Measurements from ENCODE around the gene IRGC. TPM values are rescaled to one million over a fixed set of nuclear protein-coding genes. Genes with fewer than 3 reads are reported as not detected.
A peak's percentile ranks its signal among the peaks of the same experiment; 100 is the strongest.

The IRGC gene
- total and polyA plus RNA-seq, 9 of the 15 experiments (the other 6 are each of a cell fraction or from before 2014, with no cell fraction given) = not detected

DNA sequence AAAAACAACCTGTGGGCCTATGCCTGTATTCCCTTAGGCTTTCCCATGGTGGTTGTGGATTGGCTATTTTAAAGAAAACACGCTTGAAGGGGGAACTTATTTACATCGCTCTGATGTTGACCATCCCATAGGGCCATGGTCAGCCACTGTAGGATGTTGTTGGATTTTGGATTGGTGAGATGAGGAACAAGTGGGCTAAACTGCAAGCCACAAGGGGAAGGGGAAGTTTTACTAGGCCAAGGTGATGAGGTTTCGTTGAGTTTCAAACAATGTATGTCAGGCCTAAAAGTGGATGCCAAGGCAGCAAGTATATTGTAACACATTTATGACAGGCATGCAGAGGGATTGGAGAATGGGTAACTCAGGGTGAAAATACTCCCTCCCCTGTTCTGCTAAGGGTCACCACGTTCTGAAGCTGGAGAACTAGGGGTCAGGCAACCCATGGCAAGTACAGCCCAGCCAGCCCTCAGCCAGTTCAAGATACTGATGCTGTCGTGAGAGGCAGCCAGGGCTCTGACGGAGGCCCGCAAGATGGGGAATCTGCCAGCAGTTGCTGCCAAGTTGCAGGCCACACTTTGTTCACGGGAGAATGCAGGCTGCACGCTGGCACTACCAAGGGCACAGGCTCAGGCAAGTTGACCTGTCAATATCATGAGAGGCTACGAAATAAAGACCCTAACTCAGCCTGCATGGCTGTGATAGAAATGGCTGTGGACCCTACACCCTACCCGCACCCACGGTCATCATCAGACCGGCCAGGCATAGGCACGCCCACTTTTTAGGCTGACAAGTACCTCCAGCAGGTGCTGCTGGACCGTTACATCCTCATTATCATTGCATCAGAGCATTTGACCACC lies 11.1 kb downstream of the IRGC start:
- ChIA-PET CTCF (ENCODE audit: low intra/inter-chr PET ratio) (no interaction called here), POLR2A (interaction anchor here (0.6 to 2.0 kb wide), 4 partner anchors 9 to 429 kb away, joined by 3 to 8 read pairs (median 6); partner anchors contain the start of gene PLAUR)
- Histone ChIP-seq H3K4me3 (no peak overlapping the region), H3K36me3 (ENCODE audit: control insufficient read depth, insufficient read depth, low read length) (peaks cover 34% of the 10 kb centered on the region), H3K79me2 (ENCODE audit: control insufficient read depth, insufficient read depth, low read length) (no peaks in the 10 kb centered on the region), H3K9me1 (ENCODE audit: control insufficient read depth, insufficient read depth, low read length) (no peaks in the 10 kb centered on the region), H3K9me3 (replicated peaks; ENCODE audit: control insufficient read depth, insufficient read depth, low read depth, low read length) (no peaks in the 10 kb centered on the region), H3K27ac (ENCODE audit: extremely low read depth, low read depth, low read length) (no peak overlapping the region), H3K4me2 (ENCODE audit: insufficient read depth, low read length) (no peak overlapping the region), H4K20me1 (replicated peaks; ENCODE audit: control insufficient read depth, insufficient read depth, low read length) (no peaks in the 10 kb centered on the region), H3K4me1 (replicated peaks in 1 of 2; ENCODE audit: control insufficient read depth in 2 of 2, insufficient read depth in 2 of 2, low read length in 2 of 2) (no peaks in the 10 kb centered on the region), H3K9ac (ENCODE audit: insufficient read depth in 1 of 2, low read depth in 2 of 2, low read length in 2 of 2) (0 out of 4 replicates have a peak overlapping the region, but pooled peaks of 1 of the 2 experiments have one; percentile 13), H2AFZ (ENCODE audit: low read depth, low read length) (no peak overlapping the region), H3K27me3 (ENCODE audit: control insufficient read depth in 2 of 2, insufficient read depth in 2 of 2, low read length in 2 of 2) (no peaks in the 10 kb centered on the region)
- no TSS peak for BruUV-seq (replicated peaks)
- 46% methylated on average over 14 of the region's 15 CpGs for WGBS (ENCODE audit: insufficient coverage, low coverage, missing lambda C conversion rate)
- FAIRE-seq (no peak), DNase-seq (ENCODE audit: extremely low read depth in 1 of 4, low spot score in 3 of 4) (no peak), ATAC-seq (peak; percentile 33; the same call in 2 of the 3 replicates)
- in situ Hi-C loops (cut with MboI) (no loop called here), intact Hi-C loops (cut with micrococcal nuclease) (no loop called here)
- TF ChIP-seq KLF13 (tag; IDR thresholded peaks at IDR 0.05; ENCODE audit: borderline replicate concordance, low read depth) (peak; percentile 13; the same call in 1 of the 2 replicates), SMARCA4 (IDR thresholded peaks at IDR 0.05) (no peak), CC2D1A (IDR thresholded peaks at IDR 0.05) (no peak), TCF3 (CRISPR knock-in tag; IDR thresholded peaks at IDR 0.05) (no peak), DDX20 (tag; IDR thresholded peaks at IDR 0.05; ENCODE audit: low read depth) (no peak), DIDO1 (tag; IDR thresholded peaks at IDR 0.05; ENCODE audit: low read depth) (no peak), ZNF175 (CRISPR knock-in tag; IDR thresholded peaks at IDR 0.05; ENCODE audit: low read depth) (no peak), POLR2G (IDR thresholded peaks at IDR 0.05; ENCODE audit: low read depth, low read length) (peak; percentile 57)

Data from K562 (cell line).